Putamen (tissue), 1 donor: ENCODE data around the gene IZUMO1.
"Not testable (repeated sequence)": the region's sequence is repeated elsewhere in the genome, so short reads cannot be mapped to it uniquely, and the experiment has no call there.

ENCODE experiments used
- DNase-seq: peaks from one replicate; pipeline ENCODE4 v3.0.0-alpha.2; 2016; ENCODE audit warnings: low spot score

IZUMO1 gene

GRCh38 chr19:48737360-48737998 is 9.2 kb downstream of the IZUMO1 start:
- DNase-seq = no peak

GRCh38 chr19:48735031-48735615 is 11.6 kb downstream of the IZUMO1 start:
- no peak for DNase-seq

GRCh38 chr19:48734625-48735024 is 12.1 kb downstream of the IZUMO1 start:
- DNase-seq = no peak

DNA sequence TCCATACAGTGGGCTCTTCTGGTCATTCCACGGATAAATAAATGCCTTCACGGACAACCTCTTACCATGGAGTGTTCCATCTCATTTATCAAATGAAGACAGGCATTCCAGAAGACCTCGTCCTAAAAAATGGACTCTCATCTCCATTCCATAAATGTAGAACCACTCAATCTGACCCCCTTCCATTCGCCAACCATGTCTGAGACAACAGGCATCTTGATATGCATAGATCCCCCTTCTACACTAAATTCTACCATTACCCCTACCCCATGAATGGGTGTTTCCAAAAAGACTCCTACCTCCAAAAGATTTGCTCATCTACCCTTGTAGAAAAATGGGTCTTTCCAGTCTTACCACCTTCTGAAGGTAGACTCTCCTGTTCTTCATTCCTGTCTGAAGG is 15.3 kb downstream of the IZUMO1 start:
- DNase-seq = no peak

GRCh38 chr19:48728911-48729664 is 17.6 kb downstream of the IZUMO1 start:
- no peak for DNase-seq

DNA sequence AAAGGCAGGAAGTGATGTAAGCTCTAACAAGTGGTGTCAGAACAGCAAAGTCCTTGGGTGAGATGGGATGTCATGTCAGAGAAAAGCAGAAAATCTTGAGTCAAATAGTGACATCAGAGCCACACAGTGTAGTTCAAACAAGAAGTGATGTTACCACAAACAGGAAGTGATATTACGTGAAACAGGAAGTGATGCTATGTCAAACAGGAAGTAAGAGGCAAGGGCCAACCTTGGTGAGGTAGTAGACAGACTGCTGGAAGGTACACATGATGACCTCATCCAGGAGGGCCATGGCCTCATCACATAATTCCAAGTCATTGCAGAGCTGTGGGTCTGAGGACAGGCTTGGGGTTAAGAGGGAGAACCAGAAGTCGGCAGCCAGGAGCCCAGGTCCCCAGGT is 20.2 kb downstream of the IZUMO1 start:
- no peak for DNase-seq

- no peak for DNase-seq
Observed at GRCh38 chr19:48724796-48725753, 21.6 kb downstream of the IZUMO1 start.

DNA sequence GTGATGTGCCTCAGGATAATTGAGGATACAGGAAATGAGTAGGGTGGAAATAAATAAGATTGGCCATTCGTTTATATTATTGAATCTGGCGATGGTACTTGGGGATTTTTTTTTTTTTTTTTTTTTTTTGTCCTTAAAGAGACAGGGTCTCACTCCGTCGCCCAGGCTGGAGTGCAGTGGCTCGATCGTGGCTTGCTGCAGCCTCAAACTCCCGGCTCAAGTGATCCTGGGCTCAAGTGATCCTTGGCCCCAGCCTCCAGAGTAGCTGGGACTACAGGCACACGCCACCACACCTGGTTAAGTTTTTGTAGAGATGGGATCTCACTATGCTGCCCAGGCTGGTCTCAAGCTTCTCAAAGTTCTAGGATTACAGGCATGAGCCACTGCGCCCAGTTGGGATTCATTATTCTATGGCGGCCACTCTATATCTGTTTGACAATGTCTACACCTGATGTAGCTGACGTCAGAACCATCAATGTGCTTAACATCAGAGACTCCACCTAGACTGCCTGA is 24.5 kb downstream of the IZUMO1 start:
- DNase-seq = no peak

DNA sequence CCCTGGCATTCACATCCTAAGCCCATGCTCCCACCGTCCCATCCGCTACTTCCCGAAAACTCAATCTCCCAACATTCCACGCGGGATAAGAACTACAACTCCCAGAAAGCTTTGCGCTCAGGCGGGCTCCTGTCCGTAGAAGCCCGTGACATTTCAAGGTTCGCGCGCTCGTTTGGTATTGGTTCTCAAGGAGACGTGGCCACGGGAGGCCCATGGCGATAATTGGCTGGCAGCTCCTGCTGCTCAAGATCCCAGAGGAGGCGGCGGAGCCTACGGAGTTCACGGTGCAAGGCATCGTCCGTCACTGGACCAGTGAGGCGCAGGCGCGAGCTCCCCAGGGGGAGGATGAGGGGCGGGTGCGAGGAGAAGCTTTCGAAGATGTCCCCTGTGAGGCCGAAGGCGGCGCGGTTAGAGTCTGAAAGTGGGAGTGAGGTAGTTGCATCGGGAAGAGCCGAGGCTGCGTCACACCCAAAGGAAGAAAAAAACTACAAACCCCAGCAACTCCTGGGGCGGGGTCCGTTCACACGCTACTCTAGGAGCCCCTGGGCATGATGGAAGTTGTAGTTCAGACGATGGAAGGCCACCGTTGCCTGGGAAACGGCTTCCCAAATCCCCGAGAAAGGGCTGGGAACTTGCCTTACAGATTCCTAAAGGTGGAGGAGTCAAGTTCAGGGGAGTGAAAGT is 26.0 kb downstream of the IZUMO1 start:
- peak; percentile 100 for DNase-seq

DNA sequence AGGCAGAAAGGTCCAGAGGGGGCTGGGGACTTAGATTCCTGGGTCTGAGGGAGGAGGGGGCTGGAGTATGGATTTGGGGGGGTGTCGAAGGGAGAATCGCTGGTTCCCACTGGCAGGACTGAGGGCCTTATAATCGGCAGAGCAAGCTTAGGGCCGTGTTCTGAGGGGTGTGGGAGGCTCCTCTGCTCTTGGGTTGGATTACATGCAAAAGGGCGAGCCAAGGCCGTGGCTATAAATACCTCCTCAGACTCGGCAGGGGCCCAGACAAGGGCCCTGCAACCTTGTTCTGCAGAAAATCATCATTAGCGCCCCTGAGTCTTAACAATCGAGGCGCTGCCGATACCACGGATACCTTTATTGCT is 26.5 kb downstream of the IZUMO1 start:
- DNase-seq = no peak

GRCh38 chr19:48719263-48720171 is 27.2 kb downstream of the IZUMO1 start, which contains the start of gene MAMSTR:
Gene MAMSTR (minus strand): TSS chr19:48719725. CDS start chr19:48719031, 694 bp downstream.
- no peak for DNase-seq

- DNase-seq = no peak
Observed at GRCh38 chr19:48718711-48719231, 27.9 kb downstream of the IZUMO1 start.

DNA sequence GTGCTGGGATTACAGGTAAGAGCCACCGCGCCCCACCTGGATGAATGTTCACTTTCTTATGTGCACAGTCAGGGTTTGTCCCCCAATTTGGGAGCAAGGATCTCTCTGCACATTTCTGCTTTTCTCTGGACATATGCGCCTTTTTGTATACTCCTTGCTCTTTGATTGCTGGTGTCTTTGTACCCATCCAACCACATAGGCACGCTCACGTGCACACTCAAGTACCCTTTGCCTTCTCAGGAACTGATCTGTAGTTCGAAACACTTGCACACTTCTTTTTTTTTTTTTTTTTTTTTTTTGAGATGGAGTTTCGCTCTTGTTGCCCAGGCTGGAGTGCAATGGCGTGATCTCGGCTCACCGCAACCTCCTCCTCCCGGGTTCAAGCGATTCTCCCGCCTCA is 28.6 kb downstream of the IZUMO1 start:
- not testable (repeated sequence) for DNase-seq

DNA sequence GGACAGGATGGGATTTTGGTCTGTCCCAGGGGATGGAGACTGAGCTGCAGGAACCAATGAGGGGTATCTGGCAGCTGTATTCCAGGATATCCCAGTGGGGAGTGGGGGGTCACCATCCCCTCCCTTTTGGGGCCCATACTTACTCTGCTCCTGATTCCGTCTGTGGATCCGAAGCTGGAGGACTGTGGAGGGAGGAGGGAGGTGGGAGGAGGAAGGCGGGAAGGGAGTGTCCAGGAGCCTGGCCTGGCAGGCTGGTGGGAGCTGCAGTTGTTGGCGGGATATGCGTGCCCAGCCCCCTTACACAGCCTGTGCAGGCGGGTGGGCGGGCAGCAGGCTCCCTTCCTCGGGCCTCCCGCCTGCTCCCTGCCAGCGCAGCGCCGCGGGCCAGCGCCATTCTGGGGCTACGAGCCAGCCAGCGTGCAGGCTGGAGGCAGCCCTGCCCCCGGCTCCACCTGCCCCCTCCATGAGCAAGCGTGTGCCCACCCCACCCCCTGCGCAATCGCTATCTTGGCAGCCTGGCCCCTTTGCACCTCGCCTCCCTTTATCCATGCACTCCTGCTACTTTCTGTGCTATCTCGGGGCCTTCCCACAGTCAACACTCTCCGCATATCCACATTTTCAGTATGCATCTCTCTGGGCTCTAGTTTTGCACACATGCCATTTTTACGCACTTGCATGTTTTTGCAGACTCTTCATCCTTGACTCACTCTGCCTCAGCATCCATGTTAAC is 30.0 kb downstream of the IZUMO1 start:
- DNase-seq = no peak

GRCh38 chr19:48715681-48716171 is 31.0 kb downstream of the IZUMO1 start:
- no peak for DNase-seq

GRCh38 chr19:48714759-48715675 is 31.7 kb downstream of the IZUMO1 start:
- DNase-seq = no peak

- DNase-seq = peak; percentile 100
Observed at GRCh38 chr19:48713864-48714755, 32.6 kb downstream of the IZUMO1 start.
